C4-2B (cell line): ENCODE measurements around the gene ASIC2.

Experiments
- ZFX ChIP-seq: fragments of 450-650 bp; IDR thresholded peaks from 2 replicates; pipeline ENCODE4 v1.6.1; 2017
- TF ChIP-seq, protein P1 (sequence below): fragments of 450-650 bp; conservative IDR thresholded peaks from 2 replicates; pipeline ENCODE4 v1.5.1; 2017; ENCODE audit warnings: mild to moderate bottlenecking

- TF ChIP-seq, protein P1, sequence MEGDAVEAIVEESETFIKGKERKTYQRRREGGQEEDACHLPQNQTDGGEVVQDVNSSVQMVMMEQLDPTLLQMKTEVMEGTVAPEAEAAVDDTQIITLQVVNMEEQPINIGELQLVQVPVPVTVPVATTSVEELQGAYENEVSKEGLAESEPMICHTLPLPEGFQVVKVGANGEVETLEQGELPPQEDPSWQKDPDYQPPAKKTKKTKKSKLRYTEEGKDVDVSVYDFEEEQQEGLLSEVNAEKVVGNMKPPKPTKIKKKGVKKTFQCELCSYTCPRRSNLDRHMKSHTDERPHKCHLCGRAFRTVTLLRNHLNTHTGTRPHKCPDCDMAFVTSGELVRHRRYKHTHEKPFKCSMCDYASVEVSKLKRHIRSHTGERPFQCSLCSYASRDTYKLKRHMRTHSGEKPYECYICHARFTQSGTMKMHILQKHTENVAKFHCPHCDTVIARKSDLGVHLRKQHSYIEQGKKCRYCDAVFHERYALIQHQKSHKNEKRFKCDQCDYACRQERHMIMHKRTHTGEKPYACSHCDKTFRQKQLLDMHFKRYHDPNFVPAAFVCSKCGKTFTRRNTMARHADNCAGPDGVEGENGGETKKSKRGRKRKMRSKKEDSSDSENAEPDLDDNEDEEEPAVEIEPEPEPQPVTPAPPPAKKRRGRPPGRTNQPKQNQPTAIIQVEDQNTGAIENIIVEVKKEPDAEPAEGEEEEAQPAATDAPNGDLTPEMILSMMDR, result no peak
- TF ChIP-seq ZFX, result no peak
Measured at GRCh38 chr17:33303254-33303653, 10.2 kb upstream of the ASIC2 start.
